Suprapubic skin (tissue), 4 donors: ENCODE measurements around the gene TTC1. TPM values are rescaled to one million over a fixed set of nuclear protein-coding genes. Genes with fewer than 3 reads are reported as not detected.
"Not testable (repeated sequence)": the region's sequence is repeated elsewhere in the genome, so short reads cannot be mapped to it uniquely, and the experiment has no call there.

Experiments used
- DNase-seq, 2 donors: peaks; one replicate each; pipeline ENCODE4 v3.0.0-alpha.2; 2019; ENCODE audit warnings: low spot score in 2 of 2
- H3K27ac ChIP-seq: fragments of 200-600 bp; sonication (generic); one replicate; pipeline ENCODE4 v1.5.1; 2019
- H3K27me3 ChIP-seq: fragments of 200-600 bp; sonication (generic); one replicate; pipeline ENCODE4 v1.5.1; 2019
- H3K36me3 ChIP-seq: fragments of 200-600 bp; sonication (generic); one replicate; pipeline ENCODE4 v1.5.1; 2019
- H3K4me1 ChIP-seq: fragments of 200-600 bp; sonication (generic); one replicate; pipeline ENCODE4 v1.5.1; 2019
- H3K4me3 ChIP-seq: fragments of 200-600 bp; sonication (generic); one replicate; pipeline ENCODE4 v1.5.1; 2019; ENCODE audit warnings: mild to moderate bottlenecking
- H3K9me3 ChIP-seq: fragments of 200-600 bp; sonication (generic); one replicate; pipeline ENCODE4 v1.5.1; 2019
- EP300 ChIP-seq: sonication (generic); formaldehyde crosslinking; IDR thresholded peaks from one replicate; pipeline ENCODE4 v1.6.1; 2017; ENCODE audit warnings: antibody characterized with exemption
- POLR2A ChIP-seq, 2 donors: fragments of 450-650 bp; IDR thresholded peaks; one replicate each; pipeline ENCODE4 v1.6.1; 2017; ENCODE audit warnings: antibody characterized with exemption in 2 of 2, mild to moderate bottlenecking in 2 of 2, moderate library complexity in 2 of 2
- POLR2AphosphoS5 ChIP-seq, 3 donors: sonication (generic); formaldehyde crosslinking; IDR thresholded peaks; one replicate each; pipeline ENCODE4 v1.6.1; 2017; ENCODE audit warnings: antibody characterized with exemption in 3 of 3
- WGBS: methylation state at CpG from one replicate; pipeline ENCODE4 v1.1.5; 2018; 5-methylcytosine and 5-hydroxymethylcytosine counted together
- total RNA-seq, 4 donors: library from RNA; depleted of rRNA; stranded (reverse); fragments of >200 nt; gene quantifications; one replicate each; pipeline ENCODE4 v1.1.0, GENCODE V29; 2016
- TF ChIP-seq, protein P1 (sequence below), 2 donors: fragments of 200-600 bp in 1 of 2; fragments of 450-650 bp in 1 of 2; sonication (generic) in 1 of 2; IDR thresholded peaks; one replicate each; pipeline ENCODE4 v1.5.1; 2016 to 2019; ENCODE audit warnings: antibody characterized with exemption in 2 of 2, mild to moderate bottlenecking in 1 of 2, moderate library complexity in 1 of 2

Gene TTC1
- total RNA-seq, 4 donors from 2014 or later: 26.1 to 39.1 (median 30.5) TPM

- Histone ChIP-seq H3K27me3 (peaks cover 35% of the 10 kb centered on the region), H3K4me3 (no peak overlapping the region), H3K36me3 (no peaks in the 10 kb centered on the region), H3K27ac (no peak overlapping the region), H3K4me1 (no peaks in the 10 kb centered on the region), H3K9me3 (no peaks in the 10 kb centered on the region)
- DNase-seq: no peak
- TF ChIP-seq EP300: no peak
- TF ChIP-seq, protein P1, sequence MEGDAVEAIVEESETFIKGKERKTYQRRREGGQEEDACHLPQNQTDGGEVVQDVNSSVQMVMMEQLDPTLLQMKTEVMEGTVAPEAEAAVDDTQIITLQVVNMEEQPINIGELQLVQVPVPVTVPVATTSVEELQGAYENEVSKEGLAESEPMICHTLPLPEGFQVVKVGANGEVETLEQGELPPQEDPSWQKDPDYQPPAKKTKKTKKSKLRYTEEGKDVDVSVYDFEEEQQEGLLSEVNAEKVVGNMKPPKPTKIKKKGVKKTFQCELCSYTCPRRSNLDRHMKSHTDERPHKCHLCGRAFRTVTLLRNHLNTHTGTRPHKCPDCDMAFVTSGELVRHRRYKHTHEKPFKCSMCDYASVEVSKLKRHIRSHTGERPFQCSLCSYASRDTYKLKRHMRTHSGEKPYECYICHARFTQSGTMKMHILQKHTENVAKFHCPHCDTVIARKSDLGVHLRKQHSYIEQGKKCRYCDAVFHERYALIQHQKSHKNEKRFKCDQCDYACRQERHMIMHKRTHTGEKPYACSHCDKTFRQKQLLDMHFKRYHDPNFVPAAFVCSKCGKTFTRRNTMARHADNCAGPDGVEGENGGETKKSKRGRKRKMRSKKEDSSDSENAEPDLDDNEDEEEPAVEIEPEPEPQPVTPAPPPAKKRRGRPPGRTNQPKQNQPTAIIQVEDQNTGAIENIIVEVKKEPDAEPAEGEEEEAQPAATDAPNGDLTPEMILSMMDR (IDR thresholded peaks at IDR 0.05): peak in 1 of 2 donors; percentile 43
- 31% methylated on average over 6 of the region's 12 CpGs for WGBS
Measured at GRCh38 chr5:159965031-159965837, 43.7 kb upstream of the TTC1 start.

DNA sequence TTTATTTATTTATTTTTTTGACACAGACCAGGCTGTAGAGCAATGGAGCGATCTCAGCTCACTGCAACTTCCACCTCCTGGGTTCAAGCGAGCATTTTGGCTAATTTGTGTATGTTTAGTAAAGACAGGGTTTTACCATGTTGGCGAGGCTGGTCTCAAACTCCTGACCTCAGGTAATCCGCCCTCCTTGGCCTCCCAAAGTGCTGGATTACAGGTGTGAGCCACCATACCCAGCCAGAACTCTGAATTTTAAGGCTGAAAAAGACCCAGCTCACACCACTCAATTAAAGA is 43.2 kb upstream of the TTC1 start:
- not testable (repeated sequence) for H3K27ac ChIP-seq, H3K4me3 ChIP-seq, DNase-seq, H3K9me3 ChIP-seq, H3K4me1 ChIP-seq, H3K36me3 ChIP-seq
- 86% methylated on average over 4 of the region's 4 CpGs for WGBS
- H3K27me3 ChIP-seq: peaks cover 41% of the 10 kb centered on the region

DNA sequence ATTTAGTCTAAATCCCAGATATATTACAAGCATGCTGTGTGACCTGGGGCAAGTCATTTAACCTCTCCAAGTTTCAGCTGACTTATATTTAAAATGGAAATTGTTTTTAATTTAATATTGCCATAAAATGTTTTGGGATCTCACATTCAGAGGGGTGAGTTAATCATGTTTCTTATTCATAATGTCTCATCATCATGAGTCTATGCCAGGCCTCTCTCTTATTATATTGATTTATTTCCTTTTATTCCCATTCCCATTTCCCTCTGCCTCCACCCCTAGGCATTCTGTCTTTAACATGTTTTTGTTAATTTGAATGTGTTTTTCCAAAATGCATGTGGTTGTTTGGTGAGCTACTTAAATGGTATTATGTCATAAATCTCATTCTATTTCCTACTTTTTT is 39.0 kb upstream of the TTC1 start:
- H3K36me3 ChIP-seq: no peaks in the 10 kb centered on the region
- DNase-seq: no peak
- TF ChIP-seq POLR2AphosphoS5 (IDR thresholded peaks at IDR 0.05): no peak
- TF ChIP-seq, protein P1 (IDR thresholded peaks at IDR 0.05): no peak
- TF ChIP-seq POLR2A (IDR thresholded peaks at IDR 0.05): no peak
- no peak for TF ChIP-seq EP300
- no peaks in the 10 kb centered on the region for H3K9me3 ChIP-seq
- peaks cover 13% of the 10 kb centered on the region for H3K4me1 ChIP-seq
- H3K27ac ChIP-seq: no peak overlapping the region
- peaks cover 75% of the 10 kb centered on the region for H3K27me3 ChIP-seq
- no peak overlapping the region for H3K4me3 ChIP-seq

DNA sequence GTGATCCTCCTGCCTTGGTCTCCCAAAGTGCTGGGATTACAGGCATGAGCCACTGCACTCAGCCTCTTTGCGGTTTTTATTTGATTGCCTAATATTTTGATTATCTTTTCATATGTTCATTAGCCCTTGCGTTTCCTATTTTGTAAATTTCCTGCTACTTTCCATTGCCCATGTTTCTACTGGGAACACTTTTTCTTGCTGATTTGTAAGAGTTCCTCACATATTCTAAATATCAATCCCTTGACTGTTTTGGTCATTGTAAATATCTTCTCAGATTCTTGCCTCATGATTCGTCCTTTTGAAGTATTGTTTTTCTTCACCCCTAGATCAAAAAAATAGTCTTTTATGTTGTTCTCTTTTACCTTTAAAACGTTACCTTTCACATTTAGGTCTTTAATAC is 37.9 kb upstream of the TTC1 start:
- Histone ChIP-seq H3K4me3 (no peak overlapping the region), H3K27ac (no peak overlapping the region), H3K9me3 (no peaks in the 10 kb centered on the region), H3K36me3 (no peaks in the 10 kb centered on the region), H3K27me3 (peaks cover 67% of the 10 kb centered on the region), H3K4me1 (peaks cover 13% of the 10 kb centered on the region)
- no peak for TF ChIP-seq EP300
- TF ChIP-seq, protein P1 (IDR thresholded peaks at IDR 0.05): no peak
- TF ChIP-seq POLR2AphosphoS5 (IDR thresholded peaks at IDR 0.05): no peak
- TF ChIP-seq POLR2A (IDR thresholded peaks at IDR 0.05): no peak
- 84% methylated on average over 4 of the region's 4 CpGs for WGBS
- DNase-seq: no peak

GRCh38 chr5:159971514-159971913 is 37.4 kb upstream of the TTC1 start:
- Histone ChIP-seq H3K4me1 (peaks cover 13% of the 10 kb centered on the region), H3K27ac (no peak overlapping the region), H3K9me3 (no peaks in the 10 kb centered on the region), H3K4me3 (peak overlapping the region; percentile 45), H3K36me3 (no peaks in the 10 kb centered on the region), H3K27me3 (peaks cover 65% of the 10 kb centered on the region)
- no peak for TF ChIP-seq POLR2AphosphoS5 (IDR thresholded peaks at IDR 0.05)
- TF ChIP-seq EP300: no peak
- TF ChIP-seq, protein P1 (IDR thresholded peaks at IDR 0.05): no peak
- no peak for TF ChIP-seq POLR2A (IDR thresholded peaks at IDR 0.05)
- WGBS: 47% methylated on average over 11 of the region's 11 CpGs
- DNase-seq: no peak
